WTC11 (cell line): ENCODE data around the gene MMP19.

Source experiments
- CREB1 ChIP-seq: sonication (generic); formaldehyde crosslinking; IDR thresholded peaks from 2 replicates; pipeline ENCODE4 v1.8.0; 2023; ENCODE audit warnings: mild to moderate bottlenecking, missing genetic modification reagents
- ELF4 ChIP-seq: sonication (generic); formaldehyde crosslinking; IDR thresholded peaks from 2 replicates; pipeline ENCODE4 v1.8.1; 2022; ENCODE audit warnings: low read depth, mild to moderate bottlenecking, moderate library complexity, missing genetic modification reagents
- JUN ChIP-seq: sonication (generic); formaldehyde crosslinking; IDR thresholded peaks from 2 replicates; pipeline ENCODE4 v1.8.0; 2023; ENCODE audit warnings: mild to moderate bottlenecking, missing genetic modification reagents
- KAT7 ChIP-seq: sonication (generic); formaldehyde crosslinking; IDR thresholded peaks from 2 replicates; pipeline ENCODE4 v1.8.1; 2023; ENCODE audit warnings: missing genetic modification reagents, mild to moderate bottlenecking, borderline replicate concordance
- OVOL2 ChIP-seq: fragments of 250-450 bp; sonication (Bioruptor Pico); IDR thresholded peaks from 2 replicates; pipeline ENCODE4 v1.9.0; 2021; ENCODE audit warnings: mild to moderate bottlenecking, borderline replicate concordance
- SMAD4 ChIP-seq: sonication (generic); formaldehyde crosslinking; IDR thresholded peaks from 2 replicates; pipeline ENCODE4 v1.8.0; 2022; ENCODE audit warnings: mild to moderate bottlenecking, missing genetic modification reagents
- ZNF416 ChIP-seq: fragments of 250-450 bp; sonication (Bioruptor Pico); IDR thresholded peaks from 2 replicates; pipeline ENCODE4 v1.9.0; 2021; ENCODE audit warnings: mild to moderate bottlenecking, inconsistent platforms
- TF ChIP-seq, protein P1 (sequence below): sonication (generic); formaldehyde crosslinking; IDR thresholded peaks from 2 replicates; pipeline ENCODE4 v1.8.1; 2023; ENCODE audit warnings: mild to moderate bottlenecking, moderate library complexity, missing genetic modification reagents
- TF ChIP-seq, protein P2 (sequence below): sonication (generic); formaldehyde crosslinking; IDR thresholded peaks from 2 replicates; pipeline ENCODE4 v1.8.1; 2022; ENCODE audit warnings: mild to moderate bottlenecking, moderate library complexity, missing genetic modification reagents
- TF ChIP-seq, protein P3 (sequence below): fragments of 200-600 bp; IDR thresholded peaks from 2 replicates; pipeline ENCODE4 v1.8.0; 2022; ENCODE audit warnings: antibody characterized with exemption

DNA sequence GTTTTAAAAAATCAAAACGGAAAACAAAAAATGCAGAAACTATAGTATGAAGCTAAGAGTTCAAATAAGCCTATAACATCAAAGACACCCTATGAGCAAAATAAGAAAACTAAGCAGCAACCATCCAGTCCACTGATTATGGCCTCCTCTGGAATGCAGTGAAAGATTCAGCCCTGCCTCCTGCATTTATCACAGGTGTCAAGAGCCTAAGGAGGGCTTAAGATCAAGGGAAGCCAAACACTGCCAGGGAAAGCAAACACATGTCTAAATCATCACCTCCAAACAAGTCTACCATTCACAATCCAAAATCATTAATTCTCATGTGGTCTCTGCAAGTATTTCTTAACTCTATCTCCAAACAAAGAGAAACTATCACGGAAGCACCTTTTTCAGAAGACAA is 53.6 kb downstream of the MMP19 start:
- TF ChIP-seq ELF4 = no peak
- no peak for TF ChIP-seq JUN (CRISPR knock-in tag)
- TF ChIP-seq, protein P1, sequence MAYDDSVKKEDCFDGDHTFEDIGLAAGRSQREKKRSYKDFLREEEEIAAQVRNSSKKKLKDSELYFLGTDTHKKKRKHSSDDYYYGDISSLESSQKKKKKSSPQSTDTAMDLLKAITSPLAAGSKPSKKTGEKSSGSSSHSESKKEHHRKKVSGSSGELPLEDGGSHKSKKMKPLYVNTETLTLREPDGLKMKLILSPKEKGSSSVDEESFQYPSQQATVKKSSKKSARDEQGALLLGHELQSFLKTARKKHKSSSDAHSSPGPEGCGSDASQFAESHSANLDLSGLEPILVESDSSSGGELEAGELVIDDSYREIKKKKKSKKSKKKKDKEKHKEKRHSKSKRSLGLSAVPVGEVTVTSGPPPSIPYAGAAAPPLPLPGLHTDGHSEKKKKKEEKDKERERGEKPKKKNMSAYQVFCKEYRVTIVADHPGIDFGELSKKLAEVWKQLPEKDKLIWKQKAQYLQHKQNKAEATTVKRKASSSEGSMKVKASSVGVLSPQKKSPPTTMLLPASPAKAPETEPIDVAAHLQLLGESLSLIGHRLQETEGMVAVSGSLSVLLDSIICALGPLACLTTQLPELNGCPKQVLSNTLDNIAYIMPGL (CRISPR knock-in tag) = no peak
- TF ChIP-seq, protein P2, sequence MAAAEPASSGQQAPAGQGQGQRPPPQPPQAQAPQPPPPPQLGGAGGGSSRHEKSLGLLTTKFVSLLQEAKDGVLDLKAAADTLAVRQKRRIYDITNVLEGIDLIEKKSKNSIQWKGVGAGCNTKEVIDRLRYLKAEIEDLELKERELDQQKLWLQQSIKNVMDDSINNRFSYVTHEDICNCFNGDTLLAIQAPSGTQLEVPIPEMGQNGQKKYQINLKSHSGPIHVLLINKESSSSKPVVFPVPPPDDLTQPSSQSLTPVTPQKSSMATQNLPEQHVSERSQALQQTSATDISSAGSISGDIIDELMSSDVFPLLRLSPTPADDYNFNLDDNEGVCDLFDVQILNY (CRISPR knock-in tag) = no peak
- TF ChIP-seq, protein P3, sequence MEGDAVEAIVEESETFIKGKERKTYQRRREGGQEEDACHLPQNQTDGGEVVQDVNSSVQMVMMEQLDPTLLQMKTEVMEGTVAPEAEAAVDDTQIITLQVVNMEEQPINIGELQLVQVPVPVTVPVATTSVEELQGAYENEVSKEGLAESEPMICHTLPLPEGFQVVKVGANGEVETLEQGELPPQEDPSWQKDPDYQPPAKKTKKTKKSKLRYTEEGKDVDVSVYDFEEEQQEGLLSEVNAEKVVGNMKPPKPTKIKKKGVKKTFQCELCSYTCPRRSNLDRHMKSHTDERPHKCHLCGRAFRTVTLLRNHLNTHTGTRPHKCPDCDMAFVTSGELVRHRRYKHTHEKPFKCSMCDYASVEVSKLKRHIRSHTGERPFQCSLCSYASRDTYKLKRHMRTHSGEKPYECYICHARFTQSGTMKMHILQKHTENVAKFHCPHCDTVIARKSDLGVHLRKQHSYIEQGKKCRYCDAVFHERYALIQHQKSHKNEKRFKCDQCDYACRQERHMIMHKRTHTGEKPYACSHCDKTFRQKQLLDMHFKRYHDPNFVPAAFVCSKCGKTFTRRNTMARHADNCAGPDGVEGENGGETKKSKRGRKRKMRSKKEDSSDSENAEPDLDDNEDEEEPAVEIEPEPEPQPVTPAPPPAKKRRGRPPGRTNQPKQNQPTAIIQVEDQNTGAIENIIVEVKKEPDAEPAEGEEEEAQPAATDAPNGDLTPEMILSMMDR = no peak
- no peak for TF ChIP-seq OVOL2 (CRISPR knock-in tag)
- TF ChIP-seq CREB1 (CRISPR knock-in tag) = no peak
- TF ChIP-seq ZNF416 (CRISPR knock-in tag) = no peak
- TF ChIP-seq SMAD4 (CRISPR knock-in tag) = no peak
- TF ChIP-seq KAT7 (CRISPR knock-in tag) = no peak
